ENCODE measurements around the gene RNF26. TPM values are rescaled to one million over a fixed set of nuclear protein-coding genes. Genes with fewer than 3 reads are reported as not detected.

Gene RNF26
- total and polyA plus RNA-seq, 10 of the 15 experiments (the other 5 are each of a cell fraction or from before 2014, with no cell fraction given) = 2.8 to 54.5 (median 17.7) TPM

GRCh38 chr11:119339589-119340334 is 5.4 kb downstream of the RNF26 start (continued):
- no peak for TF ChIP-seq NKRF (conservative IDR thresholded peaks at IDR 0.05)
- TF ChIP-seq IRF4 (IDR thresholded peaks at IDR 0.05; ENCODE audit: low read depth, low read length) = no peak
- TF ChIP-seq KAT2A (conservative IDR thresholded peaks at IDR 0.05; ENCODE audit: control insufficient read depth, low read depth, low read length) = no peak
- no peak for TF ChIP-seq ASH2L (IDR thresholded peaks at IDR 0.05; ENCODE audit: borderline replicate concordance, low read depth)
- TF ChIP-seq EED (IDR thresholded peaks at IDR 0.05; ENCODE audit: low read depth) = no peak
- TF ChIP-seq TBL1XR1 (IDR thresholded peaks at IDR 0.05; ENCODE audit: low read depth, low read length) = no peak

- Histone ChIP-seq H3K4me3 (no peak within 1 kb of the TSS), H3K79me2 (ENCODE audit: control insufficient read depth, insufficient read depth, low read length) (peaks cover 2% of the 10 kb centered on the region), H2AFZ (ENCODE audit: control insufficient read depth, low read depth, low read length) (no peak within 1 kb of the TSS), H3K9ac (ENCODE audit: control insufficient read depth, insufficient read depth, low read length) (no peak within 1 kb of the TSS), H3K27ac (ENCODE audit: control insufficient read depth, insufficient read depth) (no peak within 1 kb of the TSS), H4K20me1 (ENCODE audit: control insufficient read depth, insufficient read depth) (no peaks in the 10 kb centered on the region), H3K36me3 (ENCODE audit: control insufficient read depth in 2 of 2, insufficient read depth in 2 of 2, low read length in 1 of 2) (no peaks in the 10 kb centered on the region), H3K9me3 (replicated peaks; ENCODE audit: control insufficient read depth, insufficient read depth, low read length) (no peaks in the 10 kb centered on the region), H3K4me1 (ENCODE audit: control insufficient read depth, insufficient read depth, low read length) (peaks cover 5% of the 10 kb centered on the region; the same call in 1 of the 2 replicates), H3K27me3 (replicated peaks in 1 of 2; ENCODE audit: control insufficient read depth in 2 of 2, insufficient read depth in 2 of 2, low read length in 1 of 2) (peaks cover 9 to 11% of the 10 kb centered on the region in 2 experiments), H3K4me2 (ENCODE audit: control insufficient read depth, insufficient read depth) (0 out of 2 replicates have a peak within 1 kb of the TSS, but pooled peaks have one; percentile 9)
- in situ Hi-C loops (cut with MboI) (no loop called here), intact Hi-C loops (cut with micrococcal nuclease; ENCODE audit: unreplicated experiment) (no loop called here)
- WGBS (ENCODE audit: insufficient coverage, insufficient replicate concordance, low lambda C conversion rate, missing lambda C conversion rate) = 16% methylated on average over 32 of the region's 53 CpGs
- DNase-seq (ENCODE audit: low read depth, low spot score) = no peak
- 0 out of 2 replicates have a peak, but pooled peaks have one; percentile 11 for TF ChIP-seq LARP7 (IDR thresholded peaks at IDR 0.05)
- no peak for TF ChIP-seq MLLT1 (IDR thresholded peaks at IDR 0.05)
- ChIA-PET POLR2A (no interaction called here), CTCF (interaction anchor here (0.6 to 3.7 kb wide), 9 partner anchors 14 to 474 kb away, joined by 3 to 45 read pairs (median 3); no protein-coding TSS in a partner anchor), SMC1A (ENCODE audit: uncharacterized antibody, unreplicated experiment) (interaction anchor here (1.1 kb wide), 1 partner anchor 19 kb away, joined by 3 read pairs; no protein-coding TSS in a partner anchor), RAD21 (ENCODE audit: unreplicated experiment) (no interaction called here)
- BruUV-seq (replicated peaks) = no TSS peak
- FAIRE-seq = no peak
- no peak; the same call in 2 of the 3 replicates for ATAC-seq
These were observed 6.3 kb downstream of the RNF26 start, which contains the start of gene C1QTNF5 for GRCh38 chr11:119340335-119341221. Gene C1QTNF5, minus strand, starts transcription at chr11:119340883. Its CDS starts 486 bp downstream, at chr11:119340397.
